GM12878 (cell line): ENCODE measurements around the gene ANKFY1.

Source experiments
- EP300 ChIP-seq, 2 experiments: fragments of 150-350 bp in 1 of 2; IDR thresholded peaks; 2 replicates each; pipeline ENCODE4 v1.6.1; 2011 to 2012; ENCODE audit warnings: low read depth in 2 of 2, low read length in 2 of 2, borderline replicate concordance in 1 of 2, improper control_type of control experiment in 1 of 2, inconsistent platforms in 1 of 2; ENCODE audit not compliant: control insufficient read depth in 1 of 2
- NFYB ChIP-seq: IDR thresholded peaks from 2 replicates; pipeline ENCODE4 v1.6.1; 2011; ENCODE audit warnings: low read depth, mild to moderate bottlenecking, low read length, improper control_type of control experiment, moderate library complexity; ENCODE audit not compliant: insufficient read depth
- ZZZ3 ChIP-seq: IDR thresholded peaks from 2 replicates; pipeline ENCODE4 v1.6.1; 2011; ENCODE audit warnings: low read depth; ENCODE audit not compliant: control insufficient read depth, insufficient read length
- TF ChIP-seq, protein P1 (sequence below), 3 experiments: IDR thresholded peaks in 2 of 3; conservative IDR thresholded peaks in 1 of 3; 2 replicates each; pipeline ENCODE4 v1.5.1; 2011; ENCODE audit warnings: low read depth in 3 of 3, low read length in 3 of 3, mild to moderate bottlenecking in 3 of 3, control low read depth in 2 of 3, moderate library complexity in 2 of 3, inconsistent platforms in 1 of 3, mixed read lengths in 1 of 3; ENCODE audit not compliant: control insufficient read depth in 2 of 3, insufficient read depth in 1 of 3; ENCODE audit errors: extremely low read depth in 1 of 3
- TF ChIP-seq, protein P2 (sequence below): fragments of 450-650 bp; IDR thresholded peaks from 2 replicates; pipeline ENCODE4 v1.6.1; 2017; ENCODE audit warnings: mild to moderate bottlenecking, low read depth, inconsistent platforms; ENCODE audit not compliant: poor library complexity, severe bottlenecking

DNA sequence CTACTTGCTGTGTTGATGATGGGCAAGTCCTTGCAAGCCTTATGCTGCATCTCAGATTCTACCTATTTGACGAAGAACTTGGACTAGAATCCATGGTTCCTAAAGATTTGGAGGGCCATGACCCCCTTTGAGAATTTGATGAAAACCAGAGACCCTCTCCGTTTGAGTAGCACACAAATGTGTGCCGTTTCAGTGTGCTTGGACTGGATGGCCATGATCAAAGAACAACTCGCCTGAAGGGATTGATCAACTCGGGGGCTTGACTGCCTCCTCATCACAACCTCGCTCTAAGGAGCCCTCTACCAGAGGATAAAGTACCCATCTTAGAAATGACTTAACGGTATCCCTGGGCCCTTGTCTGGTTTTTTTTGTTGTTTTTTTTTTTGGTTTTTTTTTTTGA, 2.8 kb upstream of the ANKFY1 start:
- no peak for TF ChIP-seq ZZZ3
- TF ChIP-seq, protein P1, sequence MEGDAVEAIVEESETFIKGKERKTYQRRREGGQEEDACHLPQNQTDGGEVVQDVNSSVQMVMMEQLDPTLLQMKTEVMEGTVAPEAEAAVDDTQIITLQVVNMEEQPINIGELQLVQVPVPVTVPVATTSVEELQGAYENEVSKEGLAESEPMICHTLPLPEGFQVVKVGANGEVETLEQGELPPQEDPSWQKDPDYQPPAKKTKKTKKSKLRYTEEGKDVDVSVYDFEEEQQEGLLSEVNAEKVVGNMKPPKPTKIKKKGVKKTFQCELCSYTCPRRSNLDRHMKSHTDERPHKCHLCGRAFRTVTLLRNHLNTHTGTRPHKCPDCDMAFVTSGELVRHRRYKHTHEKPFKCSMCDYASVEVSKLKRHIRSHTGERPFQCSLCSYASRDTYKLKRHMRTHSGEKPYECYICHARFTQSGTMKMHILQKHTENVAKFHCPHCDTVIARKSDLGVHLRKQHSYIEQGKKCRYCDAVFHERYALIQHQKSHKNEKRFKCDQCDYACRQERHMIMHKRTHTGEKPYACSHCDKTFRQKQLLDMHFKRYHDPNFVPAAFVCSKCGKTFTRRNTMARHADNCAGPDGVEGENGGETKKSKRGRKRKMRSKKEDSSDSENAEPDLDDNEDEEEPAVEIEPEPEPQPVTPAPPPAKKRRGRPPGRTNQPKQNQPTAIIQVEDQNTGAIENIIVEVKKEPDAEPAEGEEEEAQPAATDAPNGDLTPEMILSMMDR (IDR thresholded peaks at IDR 0.05 in 2 of 3, conservative IDR thresholded peaks at IDR 0.05 in 1 of 3; ENCODE audit: control insufficient read depth in 2 of 3, extremely low read depth in 1 of 3, insufficient read depth in 1 of 3, low read depth in 3 of 3, low read length in 3 of 3), result no peak
- TF ChIP-seq, protein P2, sequence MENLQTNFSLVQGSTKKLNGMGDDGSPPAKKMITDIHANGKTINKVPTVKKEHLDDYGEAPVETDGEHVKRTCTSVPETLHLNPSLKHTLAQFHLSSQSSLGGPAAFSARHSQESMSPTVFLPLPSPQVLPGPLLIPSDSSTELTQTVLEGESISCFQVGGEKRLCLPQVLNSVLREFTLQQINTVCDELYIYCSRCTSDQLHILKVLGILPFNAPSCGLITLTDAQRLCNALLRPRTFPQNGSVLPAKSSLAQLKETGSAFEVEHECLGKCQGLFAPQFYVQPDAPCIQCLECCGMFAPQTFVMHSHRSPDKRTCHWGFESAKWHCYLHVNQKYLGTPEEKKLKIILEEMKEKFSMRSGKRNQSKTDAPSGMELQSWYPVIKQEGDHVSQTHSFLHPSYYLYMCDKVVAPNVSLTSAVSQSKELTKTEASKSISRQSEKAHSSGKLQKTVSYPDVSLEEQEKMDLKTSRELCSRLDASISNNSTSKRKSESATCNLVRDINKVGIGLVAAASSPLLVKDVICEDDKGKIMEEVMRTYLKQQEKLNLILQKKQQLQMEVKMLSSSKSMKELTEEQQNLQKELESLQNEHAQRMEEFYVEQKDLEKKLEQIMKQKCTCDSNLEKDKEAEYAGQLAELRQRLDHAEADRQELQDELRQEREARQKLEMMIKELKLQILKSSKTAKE, result no peak
- no peak for TF ChIP-seq EP300 (IDR thresholded peaks at IDR 0.05; ENCODE audit: borderline replicate concordance in 1 of 2, control insufficient read depth in 1 of 2, low read depth in 2 of 2, low read length in 2 of 2)
- TF ChIP-seq NFYB, result no peak
